HG03064 (cell line): ENCODE results near the gene RALBP1.

Experiments used
- ATAC-seq: cut with Tn5 transposase; IDR thresholded peaks from one replicate; pipeline ENCODE4 v1.9.1; 2021; ENCODE audit warnings: low read depth; ENCODE audit not compliant: unreplicated experiment

RALBP1 gene

DNA sequence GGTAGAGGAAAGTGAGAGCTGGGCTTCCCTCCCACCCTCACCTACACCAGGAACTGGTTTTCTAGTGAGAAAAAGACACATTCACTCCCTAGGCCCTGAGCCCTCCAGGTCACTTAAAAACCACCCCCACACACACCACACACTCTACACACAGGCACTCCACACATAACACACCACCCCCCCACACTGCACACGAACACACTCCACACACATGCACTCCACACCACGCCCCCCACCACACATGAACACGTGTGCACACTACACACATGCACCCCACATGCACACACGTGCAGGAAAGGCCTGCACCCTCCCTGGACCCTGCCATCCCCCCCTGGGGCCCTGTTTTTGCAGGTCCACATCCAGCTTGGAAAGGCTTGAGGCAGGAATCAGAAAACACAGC is 67.6 kb downstream of the RALBP1 start:
- ATAC-seq = no peak

DNA sequence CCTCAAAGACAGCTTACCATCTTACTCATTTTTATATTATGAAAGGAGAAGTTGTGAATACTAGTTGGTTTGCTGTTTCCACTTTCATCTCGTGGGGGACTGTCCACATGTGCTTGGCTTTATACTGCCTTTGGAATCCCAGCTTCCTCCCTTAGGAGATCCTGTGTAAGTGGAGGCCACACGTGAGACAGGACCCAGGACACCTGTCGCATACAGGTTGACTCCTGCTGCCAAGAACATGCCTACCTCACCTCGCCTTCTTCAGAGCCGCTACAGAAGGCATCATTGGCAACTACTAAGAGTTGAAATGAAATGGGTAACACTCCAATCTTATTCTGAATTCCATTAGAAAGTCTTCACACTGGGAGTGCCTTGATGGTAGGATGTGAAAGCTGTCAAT is 69.7 kb downstream of the RALBP1 start:
- no peak for ATAC-seq

DNA sequence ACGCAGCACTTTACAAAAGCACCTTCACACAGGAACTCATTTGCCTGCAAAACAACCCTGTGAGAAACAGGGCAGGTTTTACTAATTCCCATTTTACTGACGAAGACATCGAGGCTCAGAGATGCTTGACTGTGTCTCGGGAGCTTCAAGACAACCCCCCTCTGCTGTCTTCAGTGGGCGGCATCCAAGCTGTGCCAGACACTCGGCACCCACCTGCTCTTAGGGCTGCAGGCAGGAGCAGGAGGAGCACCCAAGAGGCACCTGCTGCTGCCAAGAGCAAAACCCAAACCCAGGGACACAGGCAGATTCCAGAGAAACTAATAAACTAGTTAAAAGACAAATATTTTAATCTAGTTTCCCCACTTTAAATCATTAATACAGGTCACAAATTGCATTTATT is 71.2 kb downstream of the RALBP1 start:
- no peak for ATAC-seq

DNA sequence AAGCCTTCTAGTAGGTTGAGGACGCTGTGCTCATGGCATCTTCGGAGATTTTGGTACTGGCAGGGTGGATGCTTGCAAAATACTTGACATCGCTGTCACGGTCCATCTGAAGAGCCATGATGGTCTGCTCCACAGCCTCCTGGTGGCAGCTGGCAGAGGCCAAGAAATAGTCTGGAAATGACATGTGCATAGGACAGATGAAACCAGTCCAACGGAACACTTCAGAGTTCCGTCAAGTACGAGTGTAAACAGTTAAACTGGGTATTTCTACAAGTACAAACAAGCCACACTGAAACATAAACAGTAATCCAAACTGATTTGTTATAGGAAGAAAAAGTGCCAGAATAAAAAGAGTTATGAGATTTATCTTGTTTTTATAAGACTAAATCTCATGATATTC is 72.5 kb downstream of the RALBP1 start:
- no peak for ATAC-seq

DNA sequence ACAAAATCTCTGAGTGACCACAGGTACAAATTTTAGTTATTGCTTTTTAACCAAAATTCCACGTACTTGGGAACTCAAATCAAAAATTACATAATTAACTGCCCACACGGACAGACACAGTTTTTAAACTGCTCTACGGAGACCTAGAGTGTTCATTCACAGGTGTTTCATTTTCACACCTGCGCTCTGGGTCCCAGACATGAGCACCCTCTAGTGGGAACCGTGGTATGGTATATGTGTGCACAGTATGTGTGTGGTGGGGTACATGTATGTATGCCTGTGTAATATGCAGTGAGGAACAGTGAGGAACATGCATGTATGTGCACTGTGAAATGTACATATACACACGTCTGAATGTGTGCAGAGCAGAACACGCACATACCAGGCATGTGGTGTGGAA is 74.1 kb downstream of the RALBP1 start:
- ATAC-seq = no peak

DNA sequence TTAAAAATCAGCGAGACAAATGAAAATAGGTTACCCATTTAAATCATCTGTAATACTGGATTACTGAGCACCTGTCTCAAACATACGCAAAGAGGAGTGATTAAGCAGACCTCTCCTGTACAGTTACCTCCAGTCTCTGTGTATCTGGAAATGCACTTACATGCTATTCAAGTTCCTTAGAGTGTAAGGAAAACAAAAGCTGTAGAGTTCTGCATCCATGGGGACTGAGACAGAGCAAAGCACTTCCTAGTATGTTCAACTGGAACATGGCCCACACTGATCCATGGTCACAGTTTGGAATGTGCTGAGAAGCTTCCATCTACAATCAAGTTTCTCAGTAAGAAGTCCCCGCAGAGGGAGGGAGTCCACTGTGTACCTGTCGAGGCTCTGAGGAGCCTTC is 75.1 kb downstream of the RALBP1 start:
- no peak for ATAC-seq

DNA sequence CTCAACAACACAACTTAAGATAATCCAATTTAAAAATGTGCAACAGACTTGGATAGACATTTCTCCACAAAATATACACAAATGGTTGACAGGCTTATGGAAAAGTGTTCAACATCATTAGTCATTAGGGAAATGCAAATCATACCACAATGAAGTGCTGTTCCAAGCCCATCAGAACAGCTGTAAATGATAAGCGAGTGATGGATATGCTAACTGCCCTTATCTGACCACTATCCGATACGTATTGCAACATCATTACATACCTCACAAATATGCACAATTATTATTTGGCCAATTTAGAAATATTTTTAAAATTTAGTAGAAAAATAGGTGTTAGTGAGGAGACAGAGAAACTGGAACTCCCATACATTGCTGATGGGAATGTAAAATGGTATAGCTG is 76.9 kb downstream of the RALBP1 start:
- no peak for ATAC-seq

DNA sequence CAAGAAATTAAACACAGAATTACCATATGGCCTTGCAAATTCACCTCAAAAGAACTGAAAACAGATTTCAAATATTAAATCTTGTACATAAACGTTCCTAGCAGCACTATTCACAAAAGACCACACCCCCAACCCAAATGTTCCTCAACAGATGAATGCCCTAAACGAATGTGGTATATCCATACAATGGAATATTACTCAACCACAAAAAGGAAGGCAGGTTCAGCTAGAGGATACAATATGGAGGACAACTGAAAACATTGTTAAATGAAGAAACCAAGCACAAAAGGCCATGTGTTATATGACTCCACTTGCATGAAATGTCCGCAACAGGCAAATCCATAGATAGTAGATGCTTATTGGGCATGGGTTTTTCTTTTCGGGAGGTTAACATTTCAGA is 77.3 kb downstream of the RALBP1 start:
- no peak for ATAC-seq

DNA sequence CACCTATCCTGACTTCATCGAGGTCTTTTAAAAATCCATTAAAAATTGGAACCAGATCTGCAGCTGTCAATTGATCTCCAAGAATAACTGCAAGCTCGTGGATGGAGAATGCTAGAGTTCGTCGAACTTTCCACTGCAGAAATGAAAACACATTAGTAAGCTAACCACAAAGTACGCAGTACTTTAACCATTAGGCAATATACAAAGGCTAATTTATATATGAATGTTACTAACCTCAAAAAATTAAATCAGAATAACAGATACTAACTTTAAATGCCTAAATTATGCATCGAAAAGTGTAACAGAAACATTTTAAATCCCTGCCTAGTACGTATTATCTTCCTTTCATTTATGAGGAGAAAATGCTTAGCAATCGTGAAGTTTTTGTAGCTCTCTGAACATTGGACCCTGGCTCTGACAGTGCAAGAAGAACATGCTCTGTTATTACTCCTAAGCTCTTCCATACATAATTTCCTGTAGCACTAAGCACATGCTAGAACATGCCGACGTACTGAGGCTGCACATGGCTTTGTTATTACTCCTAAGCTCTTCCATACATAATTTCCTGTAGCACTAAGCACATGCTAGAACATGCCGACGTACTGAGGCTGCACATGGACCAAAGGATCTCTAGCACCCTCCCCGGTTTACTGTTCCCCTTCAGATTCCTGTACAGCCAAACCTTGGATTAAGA is 82.1 kb downstream of the RALBP1 start:
- no peak for ATAC-seq

DNA sequence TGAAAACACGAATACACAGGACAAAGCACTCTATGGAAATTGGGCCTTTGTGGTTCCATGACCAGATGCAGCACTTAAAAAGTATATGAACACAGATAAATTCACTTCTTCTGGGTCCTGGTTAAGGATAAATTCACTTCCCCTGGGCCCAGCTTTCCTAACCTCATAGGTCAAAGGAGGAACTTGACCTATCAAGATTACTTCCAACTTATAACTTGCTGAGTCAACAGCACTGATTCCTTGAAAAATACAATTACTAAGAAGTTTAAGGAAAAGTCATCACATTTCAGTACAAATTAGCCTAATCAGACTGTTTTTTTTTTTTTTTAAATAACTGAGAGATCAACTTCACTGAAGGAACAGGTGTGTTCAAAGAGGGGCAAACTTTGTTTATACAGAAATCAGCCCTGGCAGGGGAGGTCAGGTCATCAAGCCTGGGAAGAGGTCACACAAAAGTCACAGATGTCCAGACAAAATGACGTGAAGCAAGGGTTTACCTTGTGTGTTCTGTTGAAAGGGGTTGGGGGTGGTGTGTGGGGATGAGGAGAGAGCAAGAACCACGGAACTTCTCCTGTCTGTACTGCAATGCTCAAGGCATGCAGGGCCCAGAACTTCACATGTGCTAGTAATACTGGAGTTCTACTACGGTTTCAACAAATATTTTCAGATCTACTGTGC is 83.2 kb downstream of the RALBP1 start:
- no peak for ATAC-seq

DNA sequence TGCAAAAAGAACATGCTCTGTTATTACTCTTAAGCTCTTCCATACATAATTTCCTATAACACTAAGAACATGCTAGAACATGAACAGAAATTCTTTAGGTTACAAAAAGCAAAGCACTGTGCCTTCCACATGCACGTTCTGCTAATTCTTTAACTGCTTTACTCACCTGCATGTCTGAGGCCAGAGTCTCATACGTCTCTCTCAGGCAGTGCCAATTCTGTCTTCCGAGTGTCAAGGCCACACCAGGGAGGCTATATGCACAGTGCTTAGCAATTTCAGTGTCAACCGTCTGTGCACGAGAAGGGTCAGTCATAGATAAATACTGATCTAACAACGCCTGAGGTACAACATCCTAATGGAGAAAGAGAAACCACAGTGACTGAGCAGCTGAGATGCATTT is 83.9 kb downstream of the RALBP1 start:
- ATAC-seq = no peak

DNA sequence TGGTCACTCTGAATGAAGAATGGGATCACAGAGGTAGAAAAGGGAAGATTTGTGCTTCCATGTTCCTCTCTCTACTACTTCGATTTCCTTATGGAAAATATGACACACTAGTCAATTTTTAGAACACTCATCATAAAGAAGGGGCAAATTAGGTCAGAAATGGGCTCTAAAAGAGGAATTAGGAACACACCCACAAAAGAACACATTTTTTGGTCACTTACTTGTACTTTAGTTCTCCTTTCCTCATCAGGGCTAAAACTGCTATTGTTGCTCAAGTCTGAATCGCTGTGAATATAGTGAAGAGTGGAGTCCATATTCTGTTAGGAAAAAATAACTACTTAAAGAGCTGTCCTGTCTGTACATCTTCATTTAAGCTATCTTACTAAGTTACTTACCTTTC is 86.4 kb downstream of the RALBP1 start:
- no peak for ATAC-seq

DNA sequence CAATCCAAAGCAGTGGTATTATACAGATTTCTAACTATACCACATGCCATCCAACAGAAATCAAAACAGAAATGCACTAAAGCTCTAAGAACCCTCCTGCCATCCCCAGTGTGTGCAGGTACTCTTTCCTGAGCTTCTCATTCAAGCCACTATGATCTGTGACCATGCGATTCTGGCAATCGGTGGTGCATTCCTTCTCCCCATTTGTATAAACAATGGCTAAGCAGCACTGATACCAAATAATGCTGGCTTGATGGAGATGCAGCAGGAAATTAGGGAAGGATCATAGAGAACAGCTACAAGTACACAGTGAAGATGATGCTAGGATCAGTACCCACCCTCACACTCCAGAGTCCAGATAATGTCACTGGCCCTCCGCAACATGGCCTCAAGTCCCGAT is 87.3 kb downstream of the RALBP1 start:
- no peak for ATAC-seq

DNA sequence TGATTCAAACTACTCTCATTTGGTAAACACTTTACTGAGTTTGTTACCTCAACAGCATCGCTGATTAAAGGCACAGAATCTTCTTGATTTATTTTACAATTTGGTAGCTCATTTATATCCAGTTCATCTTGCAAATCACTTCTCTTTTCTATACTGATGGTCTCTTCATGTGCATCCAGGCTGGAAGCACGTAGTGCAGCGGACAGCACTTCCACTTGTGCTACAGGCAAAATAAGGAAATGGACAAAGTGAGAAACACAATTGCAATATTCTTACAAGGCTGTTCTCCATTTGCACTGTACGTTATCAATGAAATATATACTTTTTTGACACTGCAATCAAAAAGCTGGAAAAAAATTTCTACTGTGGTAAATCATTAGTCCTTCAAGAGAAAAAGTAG is 88.0 kb downstream of the RALBP1 start:
- no peak for ATAC-seq

DNA sequence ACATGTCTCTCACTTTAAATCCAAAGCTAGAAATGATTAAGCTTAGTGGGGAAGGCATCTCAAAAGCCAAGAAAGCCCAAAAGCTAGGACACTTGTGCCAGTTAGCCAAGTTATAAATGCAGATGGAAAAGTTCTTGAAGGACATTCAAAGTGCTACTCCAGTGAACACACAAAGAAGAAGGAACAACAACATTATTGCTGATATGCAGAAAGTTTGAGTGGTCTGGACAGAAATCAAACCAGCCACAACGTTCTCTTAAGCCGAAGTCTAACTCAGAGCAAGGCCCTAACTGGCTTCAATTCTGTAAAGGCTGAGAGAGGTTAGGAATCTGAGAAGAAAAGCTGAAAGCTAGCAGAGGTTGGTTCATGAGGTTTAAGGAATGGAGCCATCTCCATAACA is 90.1 kb downstream of the RALBP1 start:
- no peak for ATAC-seq

DNA sequence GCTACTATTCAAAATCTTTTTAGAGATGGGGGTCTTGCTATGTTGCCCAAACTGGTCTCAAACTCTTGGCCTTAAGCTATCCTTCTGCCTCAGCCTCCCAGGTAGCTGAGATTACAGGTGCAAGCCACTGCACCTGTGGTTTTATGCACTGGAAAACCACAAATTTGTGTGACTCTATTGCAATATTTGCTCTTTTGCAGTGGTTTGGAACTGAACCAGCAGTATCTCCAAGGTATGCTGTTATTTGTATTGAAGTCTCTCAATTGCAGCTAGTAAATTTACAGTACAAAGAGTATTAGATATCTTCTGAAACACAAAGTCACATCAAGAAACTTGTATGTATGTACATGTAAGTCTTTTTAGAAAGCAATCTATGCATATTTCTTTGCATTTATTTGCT is 92.9 kb downstream of the RALBP1 start:
- ATAC-seq = no peak

DNA sequence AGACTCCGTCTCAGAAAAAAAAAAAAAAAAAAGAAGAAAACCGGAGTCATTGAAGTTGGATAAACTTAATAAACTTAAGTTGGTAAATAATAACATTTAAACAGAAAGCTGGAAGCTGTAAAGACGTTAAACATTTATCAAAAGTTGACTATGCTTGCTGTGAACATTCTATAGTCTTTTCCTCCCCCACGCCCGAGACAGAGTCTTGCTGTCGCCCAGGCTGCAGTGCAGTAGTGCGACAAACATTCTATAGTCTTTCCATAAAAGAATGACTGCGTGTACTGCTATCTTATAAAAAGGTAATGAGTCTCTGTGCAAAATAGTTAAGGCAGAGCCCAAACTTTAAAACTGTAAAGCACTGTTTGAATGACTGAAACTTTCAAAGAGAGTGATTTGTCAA is 93.9 kb downstream of the RALBP1 start:
- no peak for ATAC-seq

DNA sequence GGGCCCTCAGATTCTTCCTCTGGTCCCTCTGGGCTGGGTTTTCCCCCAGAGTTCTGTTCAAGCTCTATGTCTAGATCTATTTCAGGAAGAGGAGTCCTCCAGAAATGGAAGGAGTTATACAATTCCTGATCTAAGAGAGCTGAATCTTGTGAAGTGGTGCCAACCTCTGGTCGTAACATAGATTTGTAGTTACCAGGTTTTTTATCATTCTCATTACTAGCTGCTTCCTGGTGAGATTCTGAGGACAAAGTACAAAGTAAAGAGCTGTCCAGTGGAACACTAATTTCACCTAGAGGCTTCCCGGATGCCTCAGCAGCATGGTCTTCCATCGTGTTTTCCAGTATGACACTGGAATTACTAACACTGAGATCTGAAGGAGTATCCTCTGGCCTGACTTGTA is 94.9 kb downstream of the RALBP1 start:
- no peak for ATAC-seq

DNA sequence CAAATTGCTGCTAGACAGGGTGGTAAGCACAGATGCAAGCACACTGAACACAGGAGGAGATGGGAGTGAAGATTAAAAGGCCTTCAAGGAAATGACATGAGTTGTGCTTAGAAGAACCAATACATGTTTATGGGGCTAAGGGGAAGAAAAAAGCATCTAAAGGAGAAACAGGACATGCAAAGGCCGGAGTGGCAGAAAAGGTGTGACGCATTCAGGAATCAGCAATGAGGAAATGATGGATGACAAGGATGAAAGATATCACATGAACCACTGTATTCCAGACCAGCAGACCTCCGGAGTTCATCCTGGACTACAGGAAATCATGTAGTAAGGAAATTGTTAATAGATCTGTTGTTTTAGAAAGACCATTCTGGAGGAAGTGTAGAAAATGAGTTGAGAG is 96.2 kb downstream of the RALBP1 start:
- ATAC-seq = no peak

DNA sequence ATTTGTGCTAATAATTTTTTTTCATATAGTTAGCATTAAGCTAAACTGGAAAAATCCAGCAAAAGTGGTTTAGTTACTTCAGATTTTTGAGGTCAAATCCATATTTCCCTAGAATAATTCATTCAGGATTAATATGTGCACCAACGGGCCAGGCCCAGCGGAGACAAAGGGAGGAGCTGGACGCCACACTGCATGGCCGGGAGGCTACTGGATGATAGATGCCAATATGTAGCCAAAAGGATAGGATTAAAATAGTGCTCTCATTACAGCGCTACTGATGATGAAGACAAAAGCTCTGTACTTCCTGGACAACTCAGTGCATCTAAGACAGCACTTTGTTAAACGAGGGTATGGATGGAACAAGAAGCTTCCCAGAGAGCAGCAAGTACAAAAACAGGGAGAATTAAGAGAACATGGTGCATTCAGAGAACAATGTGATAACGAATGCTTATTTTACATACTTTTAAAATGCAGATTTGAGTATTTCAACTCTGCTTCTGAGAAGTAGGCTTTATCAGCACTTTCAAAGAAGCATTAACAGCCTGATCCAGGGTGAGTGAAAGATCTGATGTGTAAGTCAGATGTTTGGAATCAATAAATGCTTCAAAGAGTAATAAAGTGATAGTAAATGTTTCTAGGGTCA is 99.3 kb downstream of the RALBP1 start:
- ATAC-seq = no peak

DNA sequence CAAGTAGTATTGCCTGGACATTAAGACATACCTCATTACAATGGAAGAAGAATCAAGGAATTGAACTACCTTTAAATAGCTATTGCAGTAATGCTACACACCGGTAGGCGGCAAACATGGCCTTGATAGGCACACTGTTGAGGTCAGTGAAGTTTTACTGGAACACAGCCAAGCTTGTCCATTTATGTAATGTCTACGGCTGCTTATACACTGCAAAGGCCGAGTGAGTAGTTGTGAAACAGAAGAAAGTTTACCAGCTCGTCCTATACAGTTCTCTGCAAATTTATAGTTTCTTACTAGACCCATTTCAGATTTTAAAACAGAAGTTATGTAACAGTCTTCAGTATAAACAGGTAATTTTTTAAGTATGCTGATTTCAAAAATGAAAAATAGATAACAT is 100.2 kb downstream of the RALBP1 start:
- no peak for ATAC-seq

DNA sequence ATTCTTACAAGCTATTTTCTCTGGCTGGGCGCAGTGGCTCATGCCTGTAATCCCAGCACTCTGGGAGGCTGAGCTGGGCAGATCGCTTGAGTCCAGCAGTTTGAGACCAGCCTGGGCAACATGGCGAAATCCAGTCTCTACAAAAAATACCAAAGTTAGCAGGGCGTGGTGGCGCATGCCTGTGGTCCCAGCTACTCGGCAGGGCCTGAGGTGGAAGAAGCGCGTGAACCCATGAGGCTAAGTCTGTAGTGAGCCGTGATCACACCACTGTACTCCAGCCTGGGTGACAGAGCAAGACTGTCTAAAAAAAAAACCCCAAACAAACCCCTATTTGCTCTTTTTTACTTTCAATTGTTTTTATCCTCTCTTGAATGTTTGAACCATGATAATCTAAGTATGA is 102.0 kb downstream of the RALBP1 start:
- no peak for ATAC-seq
